Ureter (tissue), 1 donor: Measurements from ENCODE around the gene TTN. TPM values are rescaled to one million over a fixed set of nuclear protein-coding genes. Genes with fewer than 3 reads are reported as not detected.

ENCODE experiments used
- DNase-seq: peaks from one replicate; pipeline ENCODE4 v3.0.0-alpha.2; 2020; ENCODE audit warnings: low spot score
- total RNA-seq: library from RNA; stranded (reverse); gene quantifications from one replicate; pipeline ENCODE4 v1.2.4, GENCODE V29; 2023
- donor health status: DM: yes; HTN: yes; CAD: no.

TTN gene
- total RNA-seq, 1 donor from 2014 or later, result 3.9 TPM

- DNase-seq, result no peak
Measured at GRCh38 chr2:178734518-178734917, 72.7 kb downstream of the TTN start.

DNA sequence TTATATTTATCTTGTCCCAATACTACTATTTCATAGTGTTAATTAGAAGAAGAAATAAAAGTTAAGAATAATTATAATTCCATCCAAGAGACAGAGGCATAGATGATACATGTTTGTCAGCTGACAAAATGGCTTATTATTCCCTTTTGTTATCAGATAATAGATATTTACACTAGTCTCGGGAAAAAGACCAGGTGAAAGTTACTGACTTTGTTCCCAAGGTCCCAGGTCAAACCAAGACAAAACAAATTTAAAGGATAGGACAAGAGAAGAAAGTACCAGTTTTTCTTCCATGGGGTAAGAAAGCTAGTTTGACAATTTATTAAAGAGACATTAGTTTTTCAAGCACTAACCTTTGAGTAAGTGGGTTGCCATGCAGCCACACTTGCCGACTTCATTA, 73.2 kb downstream of the TTN start:
- no peak for DNase-seq

DNA sequence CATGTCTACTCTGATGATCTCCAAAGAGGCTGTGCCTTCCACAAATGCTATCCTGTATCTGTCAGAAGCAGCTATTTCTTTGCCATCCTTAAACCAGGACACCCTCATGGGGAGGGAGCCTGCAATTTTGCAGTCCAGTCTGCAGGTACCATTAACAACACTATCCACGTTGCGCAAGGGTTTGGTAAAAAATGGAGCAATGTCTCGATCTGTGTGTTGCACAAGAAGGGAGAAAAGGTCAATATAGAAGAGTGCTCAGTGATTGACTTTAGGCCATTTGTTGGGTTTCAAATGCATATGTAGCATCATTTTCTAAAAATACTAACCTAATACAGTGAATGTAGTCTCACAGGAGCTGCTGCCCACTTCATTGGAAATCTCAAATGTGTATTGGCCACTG, 74.3 kb downstream of the TTN start:
- DNase-seq, result no peak

DNA sequence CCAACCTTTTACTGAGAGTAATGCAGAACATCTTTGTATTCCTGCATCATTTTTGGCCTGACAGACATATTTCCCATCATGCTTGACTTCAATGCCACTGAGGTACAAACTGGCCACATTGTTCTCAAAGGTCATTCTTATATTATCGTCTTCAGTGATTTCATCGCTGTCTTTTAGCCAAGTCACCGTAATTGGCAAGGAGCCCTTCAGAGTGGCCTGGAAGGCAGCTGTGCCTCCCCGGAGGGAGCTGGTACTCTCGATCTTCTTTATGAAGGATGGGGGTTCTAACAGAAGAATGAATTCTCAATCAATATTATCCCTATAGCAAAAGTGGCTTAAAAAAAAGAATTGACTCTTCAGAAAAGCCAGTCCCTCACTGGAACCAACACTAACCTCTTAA, 75.9 kb downstream of the TTN start:
- DNase-seq, result no peak

DNA sequence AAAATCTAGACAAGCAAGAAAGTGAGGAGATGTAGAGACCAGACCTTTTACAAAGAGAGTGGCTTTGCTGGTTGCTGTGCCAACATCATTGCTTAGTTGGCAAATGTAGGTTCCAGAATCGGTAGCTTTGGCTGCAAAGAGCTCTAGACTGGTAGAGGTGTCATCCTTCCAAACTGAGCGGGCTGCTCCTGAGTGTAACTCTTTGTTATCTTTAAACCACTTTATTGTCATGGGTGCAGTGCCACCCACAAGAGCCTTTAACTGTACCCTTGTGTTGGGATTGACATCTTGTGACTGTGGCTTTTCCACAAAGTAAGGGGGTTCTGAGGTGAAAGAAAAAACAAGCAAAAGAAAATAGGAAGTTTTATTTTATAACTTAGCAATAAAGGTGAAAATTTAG, 77.2 kb downstream of the TTN start:
- DNase-seq, result no peak

DNA sequence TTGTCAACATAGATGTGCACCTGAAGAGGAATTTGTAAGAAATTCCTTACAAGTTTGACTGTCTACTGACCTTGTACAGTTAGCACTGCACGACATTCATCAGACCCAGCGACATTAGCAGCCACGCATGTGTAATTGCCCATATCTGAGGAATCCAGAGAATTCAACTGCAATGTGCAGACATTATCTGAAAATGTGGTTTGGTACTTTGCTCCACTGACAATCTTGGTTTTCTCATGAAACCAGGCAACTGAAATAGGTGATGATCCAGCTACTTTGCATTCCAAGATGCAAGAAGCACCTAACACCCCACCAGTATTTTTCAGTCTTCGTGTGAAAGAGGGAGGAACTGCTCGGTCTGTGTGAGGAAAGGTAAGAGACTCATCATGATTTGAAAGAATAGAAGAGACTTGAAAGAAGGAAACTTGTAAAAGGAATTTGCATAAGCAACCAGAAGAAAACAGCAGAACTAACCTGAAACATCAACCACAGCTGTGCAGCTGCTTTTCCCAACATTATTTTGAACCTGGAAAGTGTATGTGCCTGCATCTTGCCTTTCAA, 83.4 kb downstream of the TTN start:
- no peak for DNase-seq

- no peak for DNase-seq
Measured at GRCh38 chr2:178722296-178722695, 84.9 kb downstream of the TTN start.

- no peak for DNase-seq
Measured at GRCh38 chr2:178718988-178719387, 88.2 kb downstream of the TTN start.

DNA sequence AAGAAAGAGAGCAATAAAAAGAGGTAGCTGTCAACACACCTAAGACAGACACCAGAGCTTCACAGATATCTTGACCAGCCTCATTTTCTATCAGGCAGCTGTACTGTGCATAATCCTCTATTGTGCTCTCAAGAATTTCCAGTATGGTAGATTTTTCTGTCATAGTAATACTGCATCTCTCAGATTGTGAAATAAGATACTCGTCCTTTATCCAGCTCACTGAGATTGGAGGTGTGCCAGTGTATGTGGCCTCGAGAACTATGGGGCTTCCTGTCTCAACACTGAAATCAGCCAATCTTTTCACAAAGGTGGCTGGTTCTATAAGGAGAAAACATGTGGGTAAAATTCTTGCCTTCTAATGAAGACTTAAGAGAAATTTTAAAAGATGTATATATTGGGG, 88.9 kb downstream of the TTN start:
- no peak for DNase-seq

DNA sequence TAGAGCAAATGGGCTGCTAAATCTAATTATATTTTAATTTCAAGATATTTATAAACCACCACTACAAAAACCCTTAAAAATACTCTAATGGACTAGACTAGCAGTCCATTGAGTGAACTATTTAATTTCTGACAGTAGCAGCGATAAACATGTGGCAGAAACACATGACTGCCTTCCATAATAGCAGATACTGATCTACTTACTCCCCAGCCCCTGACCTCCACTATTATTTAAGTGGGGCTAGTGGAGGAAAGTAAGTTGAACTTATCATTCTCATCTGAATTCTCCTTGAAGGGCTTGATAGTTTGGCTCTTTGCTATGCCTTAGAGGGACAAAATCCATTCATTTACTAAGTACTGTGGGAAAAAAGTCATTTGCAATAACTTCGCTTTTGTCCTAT, 90.8 kb downstream of the TTN start:
- DNase-seq, result no peak

GRCh38 chr2:178715366-178715765, 91.9 kb downstream of the TTN start:
- DNase-seq, result no peak

- DNase-seq, result no peak
Measured at GRCh38 chr2:178707476-178707875, 99.7 kb downstream of the TTN start.

DNA sequence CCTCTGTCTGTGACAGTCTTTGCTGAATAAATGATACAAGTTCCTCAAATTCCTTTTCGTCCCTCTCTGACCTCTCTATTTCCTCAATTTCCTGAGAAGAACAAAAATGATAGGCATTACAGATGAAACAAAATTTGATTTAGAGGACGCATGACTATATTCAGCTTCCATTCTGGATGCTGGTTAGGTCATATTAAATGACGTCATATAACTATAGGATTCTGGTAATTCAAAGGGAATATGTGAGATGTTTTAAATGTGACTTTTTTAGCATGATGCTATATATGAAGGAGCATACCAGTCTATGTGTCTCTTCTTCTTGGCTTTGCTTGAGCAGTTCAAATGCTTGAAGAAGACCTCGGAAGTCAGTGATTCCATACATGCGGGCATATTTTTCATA, 102.3 kb downstream of the TTN start:
- DNase-seq, result no peak

- no peak for DNase-seq
Measured at GRCh38 chr2:178702361-178702760, 104.9 kb downstream of the TTN start.

GRCh38 chr2:178700922-178701342, 106.3 kb downstream of the TTN start:
- no peak for DNase-seq

DNA sequence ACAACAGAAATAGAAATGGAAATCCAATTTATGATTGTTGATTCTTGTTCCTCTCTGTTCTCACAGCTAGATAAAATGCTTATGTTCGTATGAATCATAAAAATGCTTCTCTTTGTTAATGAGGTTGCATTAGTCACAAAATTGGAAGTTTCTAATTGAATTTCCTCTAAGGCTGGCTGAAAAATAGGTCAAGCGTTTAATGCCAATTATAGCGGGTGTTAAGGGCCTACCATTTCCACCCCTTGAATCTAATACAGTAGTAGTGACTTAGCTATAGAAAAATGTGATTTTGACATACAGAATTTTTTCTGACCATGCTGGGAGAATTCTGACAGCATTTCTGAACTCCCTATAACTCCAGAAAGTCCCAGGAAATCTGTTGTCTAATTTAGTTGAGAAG, 107.1 kb downstream of the TTN start:
- no peak for DNase-seq

DNA sequence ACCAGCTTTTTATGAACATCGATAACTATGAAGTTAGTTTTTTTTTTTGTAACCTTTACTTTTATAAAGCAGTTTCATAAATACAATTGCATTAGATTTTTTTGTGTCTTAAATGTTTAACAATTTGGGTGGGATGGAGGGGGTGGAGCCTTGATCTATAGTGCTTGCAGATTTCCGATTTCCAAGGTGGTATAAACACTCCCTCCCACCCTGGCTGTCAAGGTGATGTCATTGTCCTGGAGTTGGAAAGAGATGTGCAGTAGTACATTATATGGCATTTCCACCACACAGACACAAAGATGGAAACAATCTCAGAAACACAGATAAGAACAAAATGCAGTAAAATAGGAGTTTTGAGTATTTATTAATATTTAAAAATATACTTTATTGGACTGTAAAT, 114.4 kb downstream of the TTN start:
- no peak for DNase-seq

DNA sequence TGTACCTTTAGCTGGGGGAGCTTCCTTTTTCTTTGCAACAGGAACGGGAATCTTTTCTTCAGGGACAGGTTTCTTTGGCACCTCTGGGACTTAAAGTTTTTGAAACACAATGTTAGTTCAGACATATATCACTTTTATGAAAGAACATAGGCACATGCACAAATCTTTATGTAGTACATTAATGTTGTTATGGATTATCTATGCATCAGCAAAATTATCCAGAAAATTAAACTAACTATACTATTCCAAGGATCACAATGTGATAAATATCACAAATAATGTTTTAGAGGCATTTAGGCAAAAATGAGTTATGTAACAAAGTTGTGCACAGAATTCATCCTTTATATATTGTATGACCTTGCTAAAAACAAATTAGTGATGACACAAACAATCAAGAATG, 117.4 kb downstream of the TTN start:
- no peak for DNase-seq

- DNase-seq, result no peak
Measured at GRCh38 chr2:178683877-178684276, 123.3 kb downstream of the TTN start.

GRCh38 chr2:178681081-178681480, 126.1 kb downstream of the TTN start:
- DNase-seq, result no peak

DNA sequence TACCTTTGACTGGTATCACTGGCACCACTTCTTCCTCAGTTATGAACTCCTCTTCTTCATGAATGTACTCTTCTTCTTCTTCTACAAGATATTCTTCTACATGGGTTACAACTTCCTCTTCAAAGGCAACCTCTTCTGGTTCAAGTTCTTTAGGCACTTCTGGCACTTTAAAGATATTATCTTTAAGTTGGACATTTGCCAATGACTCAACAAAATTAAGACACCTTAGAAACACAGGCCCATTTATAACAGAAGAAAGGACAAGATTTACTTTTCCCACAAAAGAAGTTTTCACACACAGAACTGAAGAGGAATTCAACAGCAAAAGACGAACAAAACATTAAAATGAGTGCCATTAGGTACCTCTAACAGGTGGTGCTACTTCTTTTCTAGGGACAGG, 127.3 kb downstream of the TTN start:
- DNase-seq, result no peak

- no peak for DNase-seq
Measured at GRCh38 chr2:178677599-178677998, 129.6 kb downstream of the TTN start.

GRCh38 chr2:178676046-178676445, 131.2 kb downstream of the TTN start:
- DNase-seq, result no peak

DNA sequence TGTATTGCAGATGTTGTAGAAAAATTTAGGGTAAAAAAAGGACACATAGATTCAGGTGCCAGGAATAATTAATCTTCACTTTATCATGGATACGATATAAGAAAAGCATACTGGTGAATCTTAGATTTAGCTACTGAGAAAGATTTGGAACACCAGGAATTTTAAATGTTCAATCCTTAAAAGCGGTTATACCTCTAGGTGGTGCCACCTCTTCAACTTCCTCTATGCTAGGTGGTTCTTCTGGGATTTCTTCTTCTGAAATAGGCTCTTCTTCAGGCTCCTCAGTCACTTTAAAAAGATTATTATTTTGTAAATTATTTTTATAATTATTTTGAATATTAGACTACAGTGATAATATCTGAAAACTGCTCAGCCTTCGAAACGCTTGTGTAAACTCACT, 133.1 kb downstream of the TTN start:
- DNase-seq, result no peak

DNA sequence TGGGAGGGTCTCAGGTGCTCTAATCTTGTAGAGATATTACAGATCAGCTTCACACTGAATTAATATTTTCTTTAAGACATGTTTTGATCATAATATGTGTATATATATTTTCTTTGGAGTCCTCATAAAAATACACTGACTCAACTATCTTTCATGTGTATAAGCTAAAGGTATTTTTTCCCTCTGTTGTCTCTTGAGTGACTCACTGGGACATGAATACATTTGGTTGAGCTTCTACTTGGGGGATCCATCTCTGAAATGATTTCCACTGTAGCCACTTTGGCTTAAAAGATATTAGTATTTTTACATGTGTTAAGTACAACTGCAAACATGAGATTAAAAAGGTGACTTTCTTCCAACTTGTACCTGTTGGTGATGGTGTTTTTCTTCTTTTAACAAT, 140.8 kb downstream of the TTN start:
- DNase-seq, result no peak
